ENCODE measurements around the gene VPS26C.
A peak's percentile ranks its signal among the peaks of the same experiment; 100 is the strongest.
"Not testable (repeated sequence)": the region's sequence is repeated elsewhere in the genome, so short reads cannot be mapped to it uniquely, and the experiment has no call there.

Gene VPS26C

DNA sequence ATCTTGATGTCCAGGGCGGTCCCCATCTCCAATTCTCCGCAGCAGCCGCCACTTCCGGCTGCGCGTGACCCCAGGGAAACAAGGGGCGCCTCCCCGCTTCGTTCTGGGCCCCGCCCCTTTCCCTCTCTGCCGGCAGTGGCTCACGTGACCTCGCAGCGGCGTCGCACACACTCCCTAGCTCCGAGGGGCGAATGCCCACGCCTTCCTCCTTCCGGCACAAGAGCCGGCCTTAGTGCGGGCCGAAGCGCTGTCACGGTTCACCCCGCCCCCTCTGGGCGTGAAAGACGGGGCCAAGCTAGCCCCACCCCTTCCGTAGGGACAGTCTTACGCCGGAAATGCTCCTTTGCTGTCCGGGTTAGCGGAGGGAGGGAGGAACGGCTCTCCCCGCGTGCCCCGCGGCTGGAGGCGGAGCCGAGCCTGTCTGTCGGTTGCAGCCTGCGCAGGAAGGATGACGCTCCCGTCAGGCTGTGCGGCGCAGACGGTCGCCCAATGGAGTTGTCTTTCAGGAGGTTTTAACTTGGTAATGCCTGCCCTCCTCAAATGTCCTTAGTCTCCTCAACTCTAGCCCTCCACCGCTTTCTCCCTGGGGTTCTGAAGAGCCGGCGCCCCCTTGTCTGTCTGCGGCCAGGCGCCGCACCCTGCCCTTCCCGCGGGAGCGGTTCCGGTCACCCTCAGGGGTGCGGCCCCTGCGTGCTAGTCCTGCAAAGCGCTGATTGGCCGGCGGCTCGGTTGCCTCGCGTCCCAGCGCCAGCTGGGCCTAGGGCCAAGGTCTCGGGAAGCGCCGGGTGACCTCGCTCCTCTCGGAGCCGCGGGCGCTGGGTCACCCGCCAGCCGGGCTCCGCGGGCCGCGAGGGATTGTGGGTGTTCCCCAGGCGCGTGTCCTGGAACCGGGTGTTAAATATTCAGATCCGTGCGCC, at the start of gene VPS26C:
TSS of gene VPS26C (minus strand) at position 66 of the 917 bp plus-strand sequence. CDS start at position 26, 40 bp downstream.
- DNase-seq (ENCODE audit: low spot score): peak; percentile 99

DNA sequence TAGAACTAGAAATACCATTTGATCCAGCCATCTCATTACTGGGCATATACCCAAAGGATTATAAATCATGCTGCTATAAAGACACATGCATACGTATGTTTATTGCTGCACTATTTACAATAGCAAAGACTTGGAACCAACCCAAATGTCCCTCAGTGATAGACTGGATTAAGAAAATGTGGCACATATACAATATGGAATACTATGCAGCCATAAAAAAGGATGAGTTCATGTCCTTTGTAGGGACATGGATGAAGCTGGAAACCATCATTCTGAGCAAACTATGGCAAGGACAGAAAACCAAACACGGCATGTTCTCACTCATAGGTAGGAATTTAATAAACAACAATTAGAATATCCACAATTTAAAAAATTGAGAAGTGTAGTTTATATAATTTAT, 48.9 kb upstream of the VPS26C start:
- not testable (repeated sequence) for DNase-seq (ENCODE audit: low spot score)

DNA sequence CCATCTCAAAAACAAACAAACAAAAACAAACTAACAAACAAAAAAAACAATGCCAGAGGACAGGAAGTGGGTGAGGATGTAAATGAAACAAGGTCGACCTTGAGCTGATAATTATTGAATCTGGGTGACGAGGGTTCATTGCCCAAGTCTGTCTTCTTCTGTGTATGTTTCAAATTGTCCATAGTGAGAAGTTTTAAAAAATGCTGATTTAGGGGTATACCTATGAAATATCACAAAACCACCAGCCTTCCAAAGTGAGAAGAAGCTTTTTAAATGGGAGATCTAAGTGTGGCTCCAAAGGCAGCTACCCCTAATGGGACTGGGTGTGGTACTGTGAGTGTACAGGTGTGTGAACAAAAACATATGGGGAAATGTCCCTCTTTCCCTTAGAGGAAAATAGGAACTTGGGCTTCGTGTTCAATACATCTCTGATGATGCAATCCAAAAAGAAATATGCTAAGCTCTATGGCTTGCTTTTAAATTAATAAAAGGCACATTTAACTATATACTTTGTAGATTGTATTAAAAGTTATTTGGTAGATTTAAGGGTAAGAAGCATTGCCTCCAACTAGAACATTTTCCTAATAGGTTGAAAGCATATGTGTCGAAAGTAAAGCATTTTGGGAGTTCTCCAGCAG, 33.1 kb upstream of the VPS26C start:
- DNase-seq (ENCODE audit: low spot score): no peak

DNA sequence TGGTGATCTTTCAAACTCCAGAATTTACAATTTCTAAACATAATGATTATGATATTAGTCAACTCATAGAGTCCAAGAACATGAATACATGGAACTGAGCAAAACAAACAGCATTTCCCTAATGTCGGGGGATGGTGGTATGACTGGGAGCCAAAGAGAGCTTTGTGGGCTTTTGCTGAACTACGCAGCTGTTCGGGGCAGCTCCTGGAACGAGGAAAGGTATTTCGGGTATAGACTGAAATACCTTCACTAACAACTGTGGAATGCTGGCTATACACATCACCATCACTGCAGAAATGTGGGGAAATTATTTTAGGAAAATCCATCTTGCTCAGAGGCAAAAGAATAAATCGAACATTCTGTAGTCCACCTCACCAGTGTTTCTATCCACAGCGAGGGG, 30.2 kb upstream of the VPS26C start:
- no peak for DNase-seq (ENCODE audit: low spot score)

DNA sequence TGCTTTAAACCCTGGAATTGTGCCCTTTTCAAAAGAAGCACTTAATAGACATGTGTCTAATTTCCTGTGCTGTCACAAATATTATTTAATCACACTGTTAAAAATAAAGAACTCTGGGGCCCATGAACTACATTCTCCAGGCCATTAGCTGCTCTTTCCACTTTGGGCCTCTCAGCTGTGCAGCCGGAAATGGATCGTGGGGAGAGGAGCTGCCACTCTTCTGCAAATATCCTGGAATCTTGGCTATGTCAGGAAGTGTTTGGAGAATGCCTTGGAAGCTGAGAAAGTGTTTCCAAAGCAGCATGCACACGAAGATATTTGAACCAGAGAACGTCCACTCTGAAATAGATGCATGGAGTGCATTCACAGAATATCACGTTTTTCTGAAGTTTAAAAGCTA, 27.5 kb upstream of the VPS26C start:
- no peak for DNase-seq (ENCODE audit: low spot score)

DNA sequence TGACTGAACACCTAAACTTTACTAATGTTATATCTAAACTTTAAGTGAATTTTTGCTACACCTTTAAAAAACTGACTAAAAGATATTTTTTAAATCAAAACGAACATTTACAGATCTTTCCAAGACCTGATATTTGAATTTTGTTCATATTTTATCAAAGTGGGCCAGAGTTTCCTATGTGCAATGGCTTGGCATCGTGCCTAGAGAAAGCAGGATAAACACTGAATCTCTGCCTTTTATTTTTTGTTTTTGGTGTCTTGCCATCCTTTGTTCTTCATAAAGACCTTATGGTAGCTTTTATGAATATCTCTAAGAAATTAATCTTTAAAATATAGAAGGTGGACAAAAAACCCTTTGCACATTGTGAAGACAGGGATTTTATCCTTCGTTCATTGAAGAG, 25.8 kb upstream of the VPS26C start:
- DNase-seq (ENCODE audit: low spot score): no peak

DNA sequence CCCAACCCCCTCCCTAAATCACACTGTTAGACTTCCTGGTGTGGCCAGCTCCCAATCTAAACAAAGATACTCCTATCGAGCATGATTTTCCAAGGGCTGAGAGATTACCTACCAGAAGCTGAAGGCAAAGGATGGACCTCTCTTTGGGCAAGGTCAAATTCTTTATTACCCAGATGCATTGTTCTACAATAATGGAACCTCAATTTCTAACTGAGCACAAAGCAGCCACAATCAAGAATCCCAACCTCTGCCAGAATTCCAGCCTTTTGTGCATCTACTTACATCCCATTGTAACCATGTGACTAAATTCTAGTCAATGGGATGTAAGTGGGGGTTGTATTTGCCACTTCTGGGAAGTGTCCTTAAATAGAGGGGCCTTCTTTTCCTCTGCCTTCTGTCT, 24.9 kb upstream of the VPS26C start:
- no peak for DNase-seq (ENCODE audit: low spot score)

DNA sequence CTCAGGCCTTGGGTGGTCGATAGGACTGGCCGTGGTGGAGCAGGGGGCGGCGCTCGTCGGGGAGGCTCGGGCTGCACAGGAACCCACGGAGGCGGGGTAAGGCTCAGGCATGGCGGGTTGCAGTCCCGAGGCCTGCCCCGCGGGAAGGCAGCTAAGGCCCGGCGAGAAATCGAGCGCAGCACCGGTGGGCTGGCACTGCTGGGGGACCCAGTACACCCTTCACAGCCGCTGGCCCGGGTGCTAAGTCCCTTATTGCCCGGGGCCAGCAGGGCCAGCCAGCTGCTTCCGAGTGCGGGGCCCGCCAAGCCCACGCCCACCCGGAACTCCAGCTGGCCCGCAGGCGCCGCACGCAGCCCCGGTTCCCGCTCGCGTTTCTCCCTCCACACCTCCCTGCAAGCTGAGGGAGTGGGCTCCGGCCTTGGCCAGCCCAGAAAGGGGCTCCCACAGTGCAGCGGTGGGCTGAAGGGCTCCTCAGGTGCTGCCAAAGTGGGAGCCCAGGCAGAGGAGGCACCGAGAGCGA, 16.1 kb upstream of the VPS26C start:
- DNase-seq (ENCODE audit: low spot score): not testable (repeated sequence)

DNA sequence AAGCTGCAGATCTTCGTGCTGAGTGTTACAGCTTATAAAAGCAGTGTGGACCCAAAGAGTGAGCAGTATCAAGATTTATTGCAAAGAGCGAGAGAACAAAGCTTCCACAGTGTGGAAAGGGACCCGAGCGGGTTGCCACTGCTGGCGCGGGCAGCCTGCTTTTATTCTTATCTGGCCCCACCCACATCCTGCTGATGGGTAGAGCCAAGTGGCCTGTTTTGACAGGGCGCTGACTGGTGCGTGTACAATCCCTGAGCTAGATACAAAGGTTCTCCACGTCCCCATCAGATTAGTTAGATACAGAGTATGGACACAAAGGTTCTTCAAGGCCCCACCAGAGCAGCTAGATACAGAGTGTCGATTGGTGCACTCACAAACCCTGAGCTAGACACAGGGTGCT, 15.5 kb upstream of the VPS26C start:
- not testable (repeated sequence) for DNase-seq (ENCODE audit: low spot score)

DNA sequence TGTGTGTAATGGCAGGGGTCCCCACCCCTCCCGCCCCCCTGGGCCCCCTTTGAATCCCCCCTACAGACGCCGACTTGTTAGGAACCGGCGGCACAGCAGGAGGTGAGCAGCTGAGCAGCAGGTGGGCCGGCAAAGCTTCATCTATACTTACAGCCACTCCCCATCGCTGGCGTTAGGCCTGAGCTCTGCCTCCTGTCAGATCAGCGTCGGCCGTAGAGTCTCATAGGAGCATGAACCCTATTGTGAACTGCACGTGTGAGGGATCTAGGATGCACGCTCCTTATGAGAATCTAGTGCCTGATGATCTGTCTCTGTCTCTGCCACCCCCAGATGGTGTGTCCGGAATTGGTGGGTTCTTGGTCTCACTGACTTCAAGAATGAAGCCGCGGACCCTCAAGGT, 14.9 kb upstream of the VPS26C start:
- no peak for DNase-seq (ENCODE audit: low spot score)

DNA sequence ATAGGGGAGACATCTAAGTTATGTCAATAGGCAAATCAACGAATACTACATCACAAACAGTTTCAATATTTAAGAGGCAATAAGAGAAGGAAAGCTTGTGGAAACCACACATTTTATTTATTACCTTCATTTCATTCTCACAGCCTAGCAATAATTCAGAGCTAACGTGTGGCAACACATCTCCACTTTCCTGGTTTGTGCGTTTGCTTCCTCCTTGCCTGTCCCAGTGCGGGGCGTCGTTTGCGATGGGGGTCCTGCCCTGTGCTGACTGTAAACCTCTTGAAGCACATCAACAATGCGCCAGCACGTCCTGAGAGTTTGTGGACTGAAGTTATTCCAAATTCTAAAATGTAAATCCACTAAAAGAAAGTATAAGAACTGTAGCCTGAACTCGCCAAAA, 14.4 kb upstream of the VPS26C start:
- no peak for DNase-seq (ENCODE audit: low spot score)

DNA sequence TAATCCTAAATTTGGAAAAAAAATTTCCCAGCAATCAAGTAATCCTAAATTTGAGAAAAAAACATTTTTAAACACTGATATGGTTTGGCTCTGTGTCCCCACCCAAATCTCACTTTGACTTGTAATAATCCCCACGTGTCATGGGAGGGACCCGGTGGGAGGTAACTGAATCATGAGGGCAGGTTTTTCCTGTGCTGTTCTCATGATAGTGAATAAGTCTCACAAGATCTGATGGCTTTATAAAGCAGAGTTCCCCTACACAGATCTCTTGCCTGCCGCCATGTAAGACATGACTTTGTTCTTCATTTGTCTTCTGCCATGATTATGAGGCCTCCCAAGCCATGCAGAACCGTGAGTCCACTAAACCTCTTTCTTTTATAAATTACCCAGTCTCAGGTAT, 12.1 kb upstream of the VPS26C start:
- DNase-seq (ENCODE audit: low spot score): not testable (repeated sequence)

DNA sequence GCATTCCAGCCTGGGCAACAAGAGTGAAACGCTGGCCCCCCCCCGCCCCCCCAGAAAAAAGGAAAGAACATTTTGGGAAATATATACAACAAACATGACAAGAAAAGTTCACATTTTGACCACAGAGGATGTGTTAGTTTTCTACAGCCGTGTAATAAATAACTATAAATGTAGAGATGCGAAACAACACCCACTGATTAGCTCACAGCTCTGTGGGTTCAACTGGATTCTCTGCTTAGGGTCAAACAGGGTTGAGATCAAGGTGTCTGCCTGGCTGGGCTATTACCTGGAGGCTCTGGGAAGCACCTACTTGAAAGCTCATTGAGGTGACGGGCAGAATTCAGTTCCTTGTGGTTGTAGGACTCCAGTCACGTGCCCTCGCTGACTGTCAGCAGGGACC, 11.1 kb upstream of the VPS26C start:
- DNase-seq (ENCODE audit: low spot score): no peak

DNA sequence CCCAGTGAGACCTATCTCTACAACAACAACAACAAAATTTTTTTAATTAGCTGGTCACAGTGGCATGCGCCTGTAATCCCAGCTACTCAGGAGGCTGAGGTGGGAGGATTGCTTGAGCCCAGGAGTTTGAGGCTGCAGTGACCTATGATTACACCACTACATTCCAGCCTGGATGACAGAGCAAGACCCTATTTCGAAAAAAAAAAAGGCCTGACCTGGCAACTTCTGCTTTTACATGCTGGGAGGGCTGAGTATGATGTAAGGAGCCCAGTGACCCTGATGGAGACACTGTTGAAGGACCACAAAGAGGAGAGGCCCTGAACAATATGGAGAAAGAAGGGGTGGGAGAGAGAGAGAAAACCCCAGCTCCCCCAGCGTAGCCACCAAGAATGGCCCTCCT, 9.2 kb upstream of the VPS26C start:
- DNase-seq (ENCODE audit: low spot score): no peak

DNA sequence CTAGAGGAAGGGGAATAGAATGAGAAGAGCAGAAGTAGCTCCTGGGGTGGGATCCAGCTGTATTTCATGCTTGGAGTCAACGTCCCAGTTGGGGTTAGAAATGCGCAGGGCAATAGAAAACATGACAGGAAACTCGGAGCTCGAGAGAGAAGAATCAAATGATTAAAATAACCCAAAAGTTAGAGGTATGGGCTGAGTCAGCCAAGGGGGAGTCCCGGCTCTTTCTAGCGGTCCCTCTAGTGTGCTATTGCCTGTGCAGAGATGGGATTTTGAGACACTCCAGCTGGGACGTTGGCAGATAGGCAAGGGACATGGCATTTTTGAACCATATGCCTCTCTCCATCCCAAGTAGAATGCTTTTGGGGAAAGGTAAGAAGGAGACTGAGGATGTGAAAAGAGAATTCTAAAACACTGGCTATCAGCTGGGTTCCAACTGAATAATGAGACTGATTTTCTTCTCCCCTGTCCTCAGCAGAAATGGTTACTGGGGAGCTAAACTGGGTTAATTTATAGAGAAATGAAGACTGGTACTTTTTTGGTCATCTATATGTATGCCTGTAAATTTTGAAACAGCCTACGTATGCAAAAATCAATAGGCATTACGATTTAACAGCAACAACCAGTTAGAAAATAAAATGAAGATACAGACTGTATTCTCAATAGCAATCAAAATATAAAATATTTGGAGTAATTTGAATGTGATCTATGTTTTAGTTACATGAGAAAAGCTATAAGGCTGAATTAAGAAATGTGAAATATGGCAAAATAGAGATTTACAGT, 7.0 kb upstream of the VPS26C start:
- DNase-seq (ENCODE audit: low spot score): no peak

DNA sequence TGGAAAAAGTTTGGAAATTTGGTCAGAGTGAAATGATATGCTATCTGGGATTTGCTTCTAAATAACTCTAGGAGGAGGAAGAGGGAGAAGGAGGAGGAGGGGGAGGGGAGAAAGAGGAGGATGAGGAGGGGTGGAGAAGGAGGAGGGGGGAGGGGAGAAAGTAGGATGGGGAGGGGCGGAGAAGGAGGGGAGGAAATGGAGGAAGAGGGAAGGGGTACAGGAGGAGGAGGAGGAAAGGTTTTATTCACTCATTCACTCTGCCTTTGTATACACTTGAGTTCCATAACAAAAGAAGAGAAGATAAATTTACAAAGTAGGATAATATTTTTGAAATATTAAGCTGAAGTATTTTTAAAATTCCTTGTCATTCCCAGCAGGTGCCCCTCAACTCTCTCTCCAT, 6.3 kb upstream of the VPS26C start:
- no peak for DNase-seq (ENCODE audit: low spot score)

DNA sequence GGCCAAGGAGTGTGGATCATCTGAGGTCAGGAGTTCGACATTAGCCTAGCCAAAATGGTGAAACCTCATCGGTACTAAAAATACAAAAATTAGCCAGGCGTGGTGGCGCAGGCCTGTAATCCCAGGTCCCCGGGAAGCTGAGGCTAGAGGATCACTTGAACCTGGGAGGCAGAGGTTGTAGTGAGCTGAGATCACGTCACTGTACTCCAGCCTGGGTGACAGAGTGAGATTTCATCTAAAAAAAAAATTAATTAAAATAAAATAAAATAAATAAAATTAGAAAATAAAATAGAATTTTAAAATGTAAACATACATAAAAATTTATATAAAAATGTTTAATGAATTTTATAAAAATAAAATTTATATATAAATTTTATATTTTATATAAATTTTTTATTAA, 5.8 kb upstream of the VPS26C start:
- DNase-seq (ENCODE audit: low spot score): no peak

DNA sequence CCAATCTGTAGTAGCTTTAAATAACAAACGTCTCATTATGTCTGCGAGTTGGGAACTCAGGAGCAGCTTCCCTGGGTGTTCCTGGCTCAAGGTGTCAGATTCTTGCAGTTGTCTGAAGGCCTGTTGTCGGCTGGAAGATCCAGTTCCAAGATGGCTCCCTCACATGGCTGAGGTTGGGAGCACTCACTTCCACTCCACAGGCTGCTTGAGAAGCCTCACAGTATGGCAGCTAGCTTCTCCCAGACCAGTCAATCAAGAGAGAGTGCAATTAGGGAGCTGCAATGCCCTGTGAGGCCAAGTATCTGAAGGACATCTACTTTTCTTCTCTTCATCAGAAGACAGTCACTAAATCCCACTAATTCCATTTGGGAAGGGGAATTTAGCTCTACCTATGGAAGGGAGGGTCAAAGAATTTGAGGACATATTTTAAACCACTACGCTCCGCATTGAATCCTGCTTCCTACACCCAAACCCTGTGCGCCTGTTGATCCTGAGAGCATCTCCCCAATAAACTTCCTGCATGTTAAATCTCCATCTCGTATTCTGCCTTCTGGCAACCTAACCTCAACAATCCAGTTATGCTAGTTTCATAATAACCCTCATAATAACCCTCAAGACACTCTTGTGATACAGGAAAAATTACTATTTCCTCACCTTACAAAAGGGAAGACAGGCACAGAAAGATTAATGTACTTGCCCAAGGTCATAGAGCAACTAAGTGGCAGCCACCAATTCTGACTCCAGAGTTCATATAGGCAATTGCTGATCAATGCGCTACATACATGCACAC, 3.6 kb upstream of the VPS26C start:
- DNase-seq (ENCODE audit: low spot score): no peak

DNA sequence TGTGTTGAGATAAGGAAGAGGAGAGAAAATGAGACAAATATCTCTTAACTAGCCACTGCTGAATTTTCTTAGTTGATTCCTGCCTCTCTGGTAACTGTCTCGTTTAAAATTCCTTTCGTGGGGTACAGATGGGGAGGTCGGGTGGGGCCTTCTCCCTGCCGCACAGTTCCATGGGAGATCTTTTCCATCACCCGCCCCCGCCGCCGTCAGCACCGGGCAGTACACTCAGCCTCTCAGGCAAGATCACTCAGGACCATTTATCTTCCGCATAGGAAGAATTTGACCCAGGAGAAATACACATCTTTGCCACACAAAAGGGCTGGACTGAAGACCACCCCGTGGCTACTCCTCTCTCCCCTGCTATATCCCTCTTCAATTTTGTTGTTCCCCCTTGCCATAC, 2.3 kb upstream of the VPS26C start:
- DNase-seq (ENCODE audit: low spot score): no peak

DNA sequence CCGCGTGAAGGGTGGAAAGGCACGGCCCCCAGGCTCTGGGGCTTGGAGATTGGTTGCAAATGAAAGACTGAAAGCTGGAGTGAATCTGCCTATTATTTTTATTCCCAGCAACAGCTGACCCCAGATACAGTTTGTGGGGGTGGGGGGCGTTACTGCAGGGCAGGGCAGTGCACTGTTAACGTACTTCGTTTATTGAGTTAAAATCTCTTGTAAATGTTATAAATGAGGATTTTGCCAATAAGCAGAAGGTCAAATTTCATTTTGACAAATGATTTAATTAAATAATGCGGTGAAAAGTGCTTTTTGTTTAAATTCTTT, 1.0 kb upstream of the VPS26C start:
- no peak for DNase-seq (ENCODE audit: low spot score)

DNA sequence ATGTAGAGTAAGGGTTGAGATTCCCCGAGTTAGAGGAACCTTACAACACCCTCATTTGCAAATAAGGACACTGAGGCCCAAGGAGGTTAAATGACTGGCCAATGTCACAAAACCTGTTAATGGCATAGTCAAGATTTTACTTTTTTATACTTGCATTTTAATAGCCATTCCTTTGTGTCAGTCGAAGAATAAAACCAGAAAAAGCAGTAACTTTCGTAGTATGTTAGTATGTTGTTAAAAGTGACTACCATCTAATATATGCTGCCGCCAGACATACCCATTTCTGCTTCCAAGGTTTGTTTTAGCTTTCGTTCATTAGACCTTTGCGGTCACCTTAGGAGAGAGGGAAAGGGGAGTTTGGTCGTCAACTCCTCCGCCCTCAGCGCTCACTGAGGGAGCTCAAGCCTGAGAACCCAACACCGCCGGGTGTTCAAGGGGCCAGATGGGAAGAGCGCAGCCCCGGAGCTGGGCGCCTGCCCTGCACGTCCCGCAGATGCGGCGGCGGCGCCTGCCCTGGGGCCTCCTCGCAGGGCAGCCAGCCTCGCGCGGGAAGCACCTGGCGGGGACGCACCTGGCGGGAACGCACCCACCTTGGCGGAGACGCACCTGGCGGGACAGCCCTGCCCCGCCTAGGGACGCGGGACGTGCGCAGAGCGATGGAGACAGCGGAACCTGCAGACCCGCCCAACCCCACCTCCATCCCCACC, 466 bp downstream of the VPS26C start:
- peak; percentile 73 for DNase-seq (ENCODE audit: low spot score)

Measured in left forelimb (tissue), 1 donor.